ENCODE measurements around the gene PGBD1.

The PGBD1 gene

GRCh38 chr6:28335564-28336283, 54.4 kb downstream of the PGBD1 start, which contains the start of gene ZSCAN31:
ZSCAN31 (minus strand) TSS chr6:28336148; CDS start chr6:28329683, 6,465 bp downstream.
- peak; percentile 89 for FAIRE-seq

- no peak for FAIRE-seq
Observed at GRCh38 chr6:28336284-28337120, 55.1 kb downstream of the PGBD1 start.

- FAIRE-seq, result no peak
Observed at GRCh38 chr6:28337121-28337520, 55.7 kb downstream of the PGBD1 start.

GRCh38 chr6:28340310-28341095, 59.1 kb downstream of the PGBD1 start:
- no peak for FAIRE-seq

GRCh38 chr6:28343898-28344677, 62.7 kb downstream of the PGBD1 start:
- FAIRE-seq, result no peak

GRCh38 chr6:28345201-28345600, 63.8 kb downstream of the PGBD1 start:
- no peak for FAIRE-seq

- FAIRE-seq, result no peak
Observed at GRCh38 chr6:28347119-28347518, 65.7 kb downstream of the PGBD1 start.

GRCh38 chr6:28349344-28349891, 68.0 kb downstream of the PGBD1 start:
- peak; percentile 26 for FAIRE-seq

- no peak for FAIRE-seq
Observed at GRCh38 chr6:28349892-28350737, 68.7 kb downstream of the PGBD1 start, which contains the start of gene ZKSCAN3. ZKSCAN3 (plus strand) TSS chr6:28349947; CDS start chr6:28359587, 9,640 bp downstream.

- no peak for FAIRE-seq
Observed at GRCh38 chr6:28351087-28351486, 69.7 kb downstream of the PGBD1 start.

- FAIRE-seq, result no peak
Observed at GRCh38 chr6:28351493-28351925, 70.1 kb downstream of the PGBD1 start.

Measured in endometrium (tissue), 2 donors.